Subcutaneous abdominal adipose tissue (tissue), 5 donors: ENCODE measurements around the gene HSFX1.
"Not testable (repeated sequence)": the region's sequence is repeated elsewhere in the genome, so short reads cannot be mapped to it uniquely, and the experiment has no call there.

Experiments used
- H3K27ac ChIP-seq: one replicate; pipeline ENCODE4 v1.7.0; 2013; ENCODE audit warnings: low read depth, mild to moderate bottlenecking, inconsistent platforms, low read length, moderate library complexity
- H3K27me3 ChIP-seq, 5 donors: one replicate each; pipeline ENCODE4 v1.7.0; 2013; ENCODE audit warnings: low read length in 5 of 5, inconsistent platforms in 1 of 5; ENCODE audit not compliant: control insufficient read depth in 5 of 5, insufficient read depth in 4 of 5
- H3K36me3 ChIP-seq, 5 donors: one replicate each; pipeline ENCODE4 v1.7.0; 2013; ENCODE audit warnings: low read length in 5 of 5; ENCODE audit not compliant: control insufficient read depth in 5 of 5, insufficient read depth in 5 of 5
- H3K4me1 ChIP-seq, 5 donors: one replicate each; pipeline ENCODE4 v1.7.0; 2013; ENCODE audit warnings: low read length in 5 of 5, mild to moderate bottlenecking in 3 of 5, moderate library complexity in 1 of 5; ENCODE audit not compliant: control insufficient read depth in 5 of 5, insufficient read depth in 5 of 5
- H3K4me3 ChIP-seq, 5 donors: one replicate each; pipeline ENCODE4 v1.7.0; 2013; ENCODE audit warnings: low read length in 5 of 5, low read depth in 1 of 5
- H3K9ac ChIP-seq, 5 donors: one replicate each; pipeline ENCODE4 v1.7.0; 2013; ENCODE audit warnings: low read length in 5 of 5, mild to moderate bottlenecking in 4 of 5, moderate library complexity in 3 of 5
- H3K9me3 ChIP-seq, 5 donors: one replicate each; pipeline ENCODE4 v1.7.0; 2013; ENCODE audit warnings: low read length in 5 of 5; ENCODE audit not compliant: control insufficient read depth in 5 of 5
- donor health status: healthy.
- donor health status: healthy.
- donor health status: healthy.
- donor health status: healthy.
- donor health status: healthy.

Gene HSFX1

GRCh38 chrX:149773768-149774167 lies at the start of gene HSFX1:
Gene HSFX1, plus strand, starts transcription at chrX:149774068. Its CDS starts 614 bp downstream, at chrX:149774682.
- H3K4me3 ChIP-seq, H3K36me3 ChIP-seq, H3K9me3 ChIP-seq, H3K27me3 ChIP-seq, H3K4me1 ChIP-seq, H3K27ac ChIP-seq, H3K9ac ChIP-seq: not testable (repeated sequence)

GRCh38 chrX:149727308-149727707 lies 46.6 kb upstream of the HSFX1 start:
- H3K4me1 ChIP-seq, H3K27ac ChIP-seq, H3K27me3 ChIP-seq, H3K9ac ChIP-seq, H3K36me3 ChIP-seq, H3K9me3 ChIP-seq, H3K4me3 ChIP-seq: not testable (repeated sequence)

GRCh38 chrX:149742269-149742668 lies 31.6 kb upstream of the HSFX1 start:
- not testable (repeated sequence) for H3K4me1 ChIP-seq, H3K9me3 ChIP-seq, H3K36me3 ChIP-seq, H3K4me3 ChIP-seq, H3K27ac ChIP-seq, H3K27me3 ChIP-seq, H3K9ac ChIP-seq

GRCh38 chrX:149746390-149747007 lies 27.4 kb upstream of the HSFX1 start:
- not testable (repeated sequence) for H3K27ac ChIP-seq, H3K4me3 ChIP-seq, H3K9ac ChIP-seq, H3K4me1 ChIP-seq, H3K36me3 ChIP-seq, H3K9me3 ChIP-seq, H3K27me3 ChIP-seq

GRCh38 chrX:149757206-149758067 lies 16.4 kb upstream of the HSFX1 start:
- Histone ChIP-seq H3K9me3 (peaks cover 0 to 2% (median 0%) of the 10 kb centered on the region in 5 donors), H3K27me3 (peaks cover 0 to 16% (median 3%) of the 10 kb centered on the region in 5 donors), H3K27ac (no peak overlapping the region), H3K4me1 (no peaks in the 10 kb centered on the region), H3K4me3 (no peak overlapping the region), H3K9ac (no peak overlapping the region), H3K36me3 (no peaks in the 10 kb centered on the region)

GRCh38 chrX:149758068-149758714 lies 15.7 kb upstream of the HSFX1 start:
- H3K9ac ChIP-seq = no peak overlapping the region
- H3K36me3 ChIP-seq = no peaks in the 10 kb centered on the region
- H3K27ac ChIP-seq = no peak overlapping the region
- H3K27me3 ChIP-seq = peaks cover 0 to 16% (median 3%) of the 10 kb centered on the region in 5 donors
- H3K4me1 ChIP-seq = no peaks in the 10 kb centered on the region
- H3K4me3 ChIP-seq = no peak overlapping the region
- H3K9me3 ChIP-seq = peaks cover 0 to 2% (median 0%) of the 10 kb centered on the region in 5 donors

GRCh38 chrX:149758715-149759078 lies 15.2 kb upstream of the HSFX1 start:
- H3K36me3 ChIP-seq, H3K4me1 ChIP-seq, H3K9me3 ChIP-seq, H3K4me3 ChIP-seq, H3K9ac ChIP-seq, H3K27ac ChIP-seq: not testable (repeated sequence)
- H3K27me3 ChIP-seq = peaks cover 0 to 16% (median 3%) of the 10 kb centered on the region in 5 donors

- Histone ChIP-seq H3K36me3 (no peaks in the 10 kb centered on the region), H3K27ac (no peak overlapping the region), H3K9me3 (peaks cover 0 to 2% (median 0%) of the 10 kb centered on the region in 5 donors), H3K4me1 (no peaks in the 10 kb centered on the region), H3K27me3 (peaks cover 0 to 16% (median 3%) of the 10 kb centered on the region in 5 donors), H3K9ac (no peak overlapping the region), H3K4me3 (no peak overlapping the region)
Measured at GRCh38 chrX:149759824-149760223, 14.0 kb upstream of the HSFX1 start.

- Histone ChIP-seq H3K36me3 (no peaks in the 10 kb centered on the region), H3K9ac (no peak overlapping the region), H3K4me3 (no peak overlapping the region)
Measured at GRCh38 chrX:149760965-149761364, 12.9 kb upstream of the HSFX1 start.

More at GRCh38 chrX:149760965-149761364, 12.9 kb upstream of the HSFX1 start:
- Histone ChIP-seq H3K27ac (no peak overlapping the region), H3K27me3 (peaks cover 0 to 16% (median 3%) of the 10 kb centered on the region in 5 donors), H3K4me1 (no peaks in the 10 kb centered on the region), H3K9me3 (peaks cover 0 to 2% (median 0%) of the 10 kb centered on the region in 5 donors)
